SU-DHL-6 (cell line): ENCODE results near the gene CAMK4.

Experiments
- CTCF ChIP-seq: fragments of 200-600 bp; sonication (generic); IDR thresholded peaks from one replicate; pipeline ENCODE4 v1.5.1; 2017; ENCODE audit warnings: antibody characterized with exemption, mild to moderate bottlenecking, low read length, moderate library complexity; ENCODE audit not compliant: insufficient read depth, poor library complexity, severe bottlenecking
- EZH2phosphoT487 ChIP-seq: fragments of 200-600 bp; sonication (generic), shearing (Covaris generic); conservative IDR thresholded peaks from 2 replicates; pipeline ENCODE4 v1.6.1; 2018; ENCODE audit warnings: mild to moderate bottlenecking, antibody characterized with exemption, low read length, moderate library complexity, mixed read lengths

GRCh38 chr5:111243318-111243717 lies 19.1 kb downstream of the CAMK4 start:
- TF ChIP-seq CTCF (no peak), EZH2phosphoT487 (no peak)
